Activated T-cell treated with anti-CD3 and anti-CD28 coated beads for 4 hours (primary cell): ENCODE data around the gene PLEKHG4B.

ENCODE experiments used
- DNase-seq: peaks from one replicate; pipeline ENCODE4 v3.0.0-alpha.2; 2020

Gene PLEKHG4B

GRCh38 chr5:136901-137300, 44.9 kb downstream of the PLEKHG4B start:
- DNase-seq = no peak

GRCh38 chr5:137741-138140, 45.8 kb downstream of the PLEKHG4B start:
- no peak for DNase-seq

- no peak for DNase-seq
These were observed 47.0 kb downstream of the PLEKHG4B start for GRCh38 chr5:138936-139335.

- no peak for DNase-seq
These were observed 47.8 kb downstream of the PLEKHG4B start for GRCh38 chr5:139579-140442.

GRCh38 chr5:140443-140829, 48.5 kb downstream of the PLEKHG4B start:
- no peak for DNase-seq

GRCh38 chr5:141211-141610, 49.2 kb downstream of the PLEKHG4B start:
- no peak for DNase-seq

GRCh38 chr5:141761-142160, 49.8 kb downstream of the PLEKHG4B start:
- no peak for DNase-seq

- no peak for DNase-seq
These were observed 50.4 kb downstream of the PLEKHG4B start for GRCh38 chr5:142246-142810.

- DNase-seq = no peak
These were observed 51.1 kb downstream of the PLEKHG4B start for GRCh38 chr5:143041-143440.

- no peak for DNase-seq
These were observed 53.0 kb downstream of the PLEKHG4B start for GRCh38 chr5:144941-145340.

GRCh38 chr5:145585-146323, 53.8 kb downstream of the PLEKHG4B start:
- DNase-seq = no peak

GRCh38 chr5:147751-148150, 55.8 kb downstream of the PLEKHG4B start:
- DNase-seq = no peak

GRCh38 chr5:149745-150485, 57.9 kb downstream of the PLEKHG4B start:
- DNase-seq = no peak

GRCh38 chr5:150746-151145, 58.8 kb downstream of the PLEKHG4B start:
- DNase-seq = no peak

GRCh38 chr5:152077-152476, 60.1 kb downstream of the PLEKHG4B start:
- DNase-seq = no peak

GRCh38 chr5:153256-153655, 61.3 kb downstream of the PLEKHG4B start:
- no peak for DNase-seq

- DNase-seq = no peak
These were observed 62.3 kb downstream of the PLEKHG4B start for GRCh38 chr5:154236-154635.

- DNase-seq = no peak
These were observed 62.9 kb downstream of the PLEKHG4B start for GRCh38 chr5:154826-155225.

- no peak for DNase-seq
These were observed 63.9 kb downstream of the PLEKHG4B start for GRCh38 chr5:155651-156410.

- no peak for DNase-seq
These were observed 64.6 kb downstream of the PLEKHG4B start for GRCh38 chr5:156411-157072.

GRCh38 chr5:157126-157715, 65.3 kb downstream of the PLEKHG4B start:
- no peak for DNase-seq
